DMS79 (cell line): ENCODE data around the gene NDUFS6.

Source experiments
- DNase-seq: peaks from one replicate; lab custom pipeline; 2025; lab: John Stamatoyannopoulos, UW

The NDUFS6 gene

DNA sequence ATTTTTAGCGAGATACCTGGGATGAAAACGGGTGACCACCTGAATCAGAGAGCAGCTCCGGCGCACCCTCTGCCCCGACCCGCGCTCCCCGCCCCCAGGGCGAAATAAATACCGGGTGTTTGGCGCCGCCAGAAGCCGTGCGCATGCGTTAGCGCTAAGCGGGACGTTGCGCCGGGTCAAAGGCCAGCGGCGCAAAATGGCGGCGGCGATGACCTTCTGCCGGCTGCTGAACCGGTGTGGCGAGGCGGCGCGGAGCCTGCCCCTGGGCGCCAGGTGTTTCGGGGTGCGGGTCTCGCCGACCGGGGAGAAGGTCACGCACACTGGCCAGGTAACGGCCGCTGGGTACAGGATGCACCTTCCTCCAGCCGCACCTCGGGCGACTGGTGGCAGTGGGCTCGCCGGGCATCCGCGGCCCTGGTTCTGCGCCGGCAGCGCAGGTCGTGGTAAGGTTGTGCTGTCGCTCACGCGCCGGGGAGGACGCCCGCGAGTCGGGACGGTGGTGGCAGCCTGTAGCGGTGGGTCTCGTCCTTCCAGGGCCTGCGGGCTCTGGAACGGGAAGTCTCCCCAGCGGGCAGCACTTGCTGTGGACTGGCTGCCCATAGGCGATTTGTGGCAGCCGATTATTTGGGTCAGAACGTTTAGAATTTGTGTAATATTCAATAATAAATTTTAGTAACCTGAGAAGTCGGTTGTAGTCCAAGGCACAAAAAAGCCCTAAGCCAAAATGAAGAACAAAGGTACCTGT is at the start of gene NDUFS6:
NDUFS6 (plus strand) TSS at position 186 of the 745 bp plus-strand sequence; CDS start at position 197, 11 bp downstream.
- peak; percentile 18 for DNase-seq

- no peak for DNase-seq
These were observed 49.1 kb upstream of the NDUFS6 start for GRCh38 chr5:1751864-1752822.

- DNase-seq = no peak
These were observed 48.3 kb upstream of the NDUFS6 start for GRCh38 chr5:1752881-1753280.

GRCh38 chr5:1753490-1753889 is 47.7 kb upstream of the NDUFS6 start:
- no peak for DNase-seq

- DNase-seq = no peak
These were observed 46.5 kb upstream of the NDUFS6 start for GRCh38 chr5:1754531-1755220.

DNA sequence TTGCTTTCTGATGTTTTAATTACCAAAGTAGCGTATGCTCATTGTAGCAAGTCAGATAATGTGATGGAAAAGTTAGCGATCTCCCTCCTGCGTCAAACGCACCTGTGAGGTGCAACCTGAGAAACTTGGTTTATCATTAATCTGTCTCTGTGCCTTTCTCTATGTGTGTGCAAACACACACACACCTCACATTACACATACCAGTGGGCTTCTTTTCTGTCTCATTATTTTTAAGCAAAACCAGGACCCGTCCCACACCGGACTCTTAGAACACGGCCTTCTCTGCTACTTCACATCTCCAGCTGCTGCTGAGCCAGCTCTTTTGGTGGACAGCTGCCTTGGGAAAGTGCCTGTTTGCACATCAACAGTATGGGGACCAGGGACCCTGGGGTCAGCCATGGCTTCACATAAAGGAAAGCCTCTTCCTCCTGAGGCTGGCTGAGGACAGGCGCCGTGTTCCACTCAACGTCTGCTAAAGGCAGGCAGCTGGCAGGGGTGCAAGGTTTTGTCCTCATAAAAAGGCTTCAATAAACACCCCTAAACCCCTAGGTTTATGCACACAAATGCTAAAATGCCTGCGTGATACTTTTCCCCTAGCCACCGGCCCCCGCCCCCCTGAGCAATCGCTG is 45.8 kb upstream of the NDUFS6 start:
- DNase-seq = no peak

DNA sequence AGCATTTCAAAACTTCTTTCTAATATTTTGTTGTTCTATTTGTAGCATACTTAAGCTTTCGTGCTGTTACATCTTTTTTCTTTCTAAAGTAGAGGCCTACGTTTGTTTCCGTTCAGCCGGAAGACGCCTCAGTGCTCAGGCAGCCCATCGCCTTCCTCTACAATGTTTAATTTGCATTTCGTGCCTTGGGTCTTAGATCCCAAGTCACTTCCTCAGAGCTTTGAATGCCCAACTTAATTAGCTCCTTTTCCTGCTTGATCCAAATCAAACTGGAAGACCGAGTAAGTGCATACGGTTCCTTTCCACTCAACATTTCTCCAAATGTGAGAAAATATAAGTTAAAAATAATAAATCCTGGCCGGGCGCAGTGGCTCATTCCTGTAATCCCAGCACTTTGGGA is 44.7 kb upstream of the NDUFS6 start:
- DNase-seq = no peak

DNA sequence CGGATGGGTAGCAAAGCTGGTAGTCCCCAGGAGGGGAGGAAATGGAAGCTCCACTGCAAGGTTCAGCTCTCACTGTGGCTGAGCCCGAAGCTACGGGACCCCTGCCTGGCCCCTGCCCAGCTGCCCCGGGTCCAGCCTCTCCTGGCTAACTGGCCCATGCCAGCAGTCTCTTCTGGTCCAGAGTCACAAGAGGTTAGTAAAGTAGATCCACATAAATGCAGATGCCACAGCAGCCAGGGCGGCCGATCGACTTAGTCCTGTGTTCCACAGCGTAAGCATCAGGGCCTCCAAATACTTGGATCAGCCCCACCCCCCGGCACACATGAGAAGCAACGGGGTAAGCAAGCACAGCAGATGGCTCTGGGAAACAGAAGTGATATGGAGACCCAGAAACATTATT is 43.7 kb upstream of the NDUFS6 start:
- DNase-seq = no peak

DNA sequence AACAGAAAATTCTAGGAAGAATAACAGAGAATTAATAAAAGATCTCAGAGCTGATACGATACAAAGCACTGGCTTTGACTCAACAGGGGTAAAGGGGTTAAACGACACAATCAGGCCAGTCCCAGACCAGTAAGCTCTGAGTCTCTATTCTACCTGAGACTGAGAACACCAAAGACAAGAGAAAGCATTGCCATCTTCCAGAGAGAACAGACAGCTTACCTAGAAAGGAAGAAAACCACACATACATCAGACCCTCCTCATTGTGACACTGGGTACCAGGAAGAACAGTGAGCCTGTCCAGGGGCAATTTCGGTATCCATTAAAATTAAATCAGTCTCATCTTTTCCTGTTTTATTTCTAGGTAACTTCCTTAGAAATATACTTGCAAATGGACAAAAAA is 42.6 kb upstream of the NDUFS6 start:
- DNase-seq = no peak

GRCh38 chr5:1759378-1759970 is 41.7 kb upstream of the NDUFS6 start:
- no peak for DNase-seq

DNA sequence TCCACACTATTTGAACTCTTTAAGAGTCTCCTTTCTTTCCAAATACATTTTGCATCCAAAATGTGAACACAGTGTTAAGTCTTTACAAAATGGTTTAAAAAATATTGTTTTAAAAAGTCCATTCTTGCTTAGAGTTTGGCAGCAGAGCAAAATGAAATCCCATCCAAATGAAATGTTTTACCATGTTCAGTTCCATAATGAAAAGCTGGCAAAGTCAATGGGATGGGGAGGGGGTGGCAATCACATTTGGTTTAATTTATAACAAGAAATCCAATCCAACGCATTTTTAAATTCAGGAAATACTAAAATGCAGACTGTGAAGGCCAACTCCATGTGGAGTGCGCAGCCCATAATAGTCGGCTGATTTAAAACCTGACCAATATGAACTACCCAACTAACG is 41.0 kb upstream of the NDUFS6 start:
- no peak for DNase-seq

DNA sequence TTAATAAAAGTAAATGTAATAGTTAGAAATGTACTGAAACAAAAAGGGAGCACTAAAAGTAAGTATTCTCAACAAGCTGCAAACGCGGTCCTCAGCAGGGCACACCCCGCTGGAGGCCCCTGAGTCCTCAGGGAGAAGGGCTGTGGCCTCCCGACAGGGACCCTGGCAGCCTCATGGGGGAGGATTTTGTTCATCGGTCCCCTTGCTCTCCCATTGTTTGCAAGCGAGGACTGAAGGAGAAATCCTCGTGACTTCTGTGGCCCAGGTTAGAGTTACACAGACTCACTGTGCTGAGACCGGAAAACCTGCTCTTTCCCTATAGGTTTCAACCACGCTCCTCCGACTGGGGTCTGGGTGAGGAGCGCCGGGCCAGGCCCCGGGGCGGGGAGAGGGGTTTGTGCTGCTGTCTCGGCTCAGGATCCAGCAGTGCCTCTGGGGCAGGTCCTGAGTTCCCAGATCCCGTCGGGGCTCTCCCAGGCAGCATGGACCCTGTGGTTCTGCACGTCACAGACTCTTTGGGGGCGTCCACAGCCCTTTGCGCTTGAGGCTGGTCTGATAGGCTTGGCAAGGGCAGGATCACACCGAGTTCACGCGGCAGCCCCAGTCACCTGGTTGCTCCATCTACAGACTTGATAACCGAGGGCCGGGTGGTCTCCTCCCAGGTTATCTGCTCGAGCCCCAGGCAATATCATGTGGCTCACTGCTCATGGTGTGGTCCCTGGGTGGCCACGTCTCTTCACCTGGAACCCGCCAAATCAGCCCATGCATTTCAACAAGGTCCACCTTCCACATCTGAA is 40.4 kb upstream of the NDUFS6 start:
- no peak for DNase-seq

DNA sequence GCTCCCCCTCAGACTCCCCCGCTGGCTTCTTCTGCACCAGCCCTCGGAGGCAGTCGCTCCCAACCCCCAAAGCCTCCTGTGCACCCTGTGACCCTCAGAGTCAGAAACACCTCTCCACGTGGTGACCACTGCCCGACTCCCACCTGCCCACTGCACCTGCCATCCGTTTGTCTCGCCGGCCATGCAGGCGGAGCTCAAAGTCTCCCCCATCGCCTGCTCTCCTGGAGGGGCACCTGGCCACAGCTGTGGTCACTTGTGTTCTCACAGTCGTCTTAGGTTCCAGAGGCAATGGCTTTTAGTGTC is 39.8 kb upstream of the NDUFS6 start:
- DNase-seq = no peak

DNA sequence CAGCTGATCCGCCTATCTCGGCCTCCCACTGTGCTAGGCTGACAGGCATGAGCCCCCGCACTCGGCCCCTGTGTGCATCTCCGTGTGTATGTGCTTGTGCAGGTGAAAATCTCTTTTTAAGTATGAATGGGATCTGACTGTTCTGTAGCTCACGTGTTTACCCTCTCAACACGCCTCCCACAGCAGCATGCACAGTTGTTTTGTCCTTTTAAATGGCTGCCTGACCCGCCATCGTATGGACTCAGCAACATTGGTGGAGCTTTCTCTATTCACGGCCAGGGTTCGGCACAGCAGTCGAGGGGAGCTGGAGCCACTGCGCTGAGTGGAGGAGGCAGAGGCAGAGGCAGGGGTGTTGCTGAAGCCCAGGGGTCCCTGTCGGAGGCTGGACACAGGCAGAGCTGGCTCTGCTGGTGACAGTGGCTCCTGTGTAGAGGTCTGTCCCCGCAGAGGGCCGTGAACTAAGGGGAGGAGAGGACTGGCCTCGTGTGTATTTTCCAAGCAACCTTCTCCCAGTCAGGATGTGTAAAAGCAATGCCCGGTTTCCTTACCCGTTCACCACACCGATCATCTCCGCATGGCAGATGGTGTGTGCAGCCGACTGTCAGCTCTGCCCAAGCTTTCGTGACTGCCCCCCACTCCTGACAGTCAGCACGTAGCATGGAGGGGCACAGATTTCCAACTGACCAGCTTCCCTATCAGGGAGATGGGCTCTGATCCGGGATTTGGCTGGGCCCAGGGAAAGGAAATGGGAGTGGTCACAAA is 38.9 kb upstream of the NDUFS6 start:
- DNase-seq = no peak

GRCh38 chr5:1762883-1763547 is 38.2 kb upstream of the NDUFS6 start:
- no peak for DNase-seq

GRCh38 chr5:1763548-1763911 is 37.7 kb upstream of the NDUFS6 start:
- DNase-seq = no peak

GRCh38 chr5:1763960-1764605 is 37.1 kb upstream of the NDUFS6 start:
- DNase-seq = no peak

- DNase-seq = no peak
These were observed 36.6 kb upstream of the NDUFS6 start for GRCh38 chr5:1764606-1764960.

GRCh38 chr5:1765141-1765879 is 35.9 kb upstream of the NDUFS6 start:
- DNase-seq = no peak
